Cerebellar cortex (tissue), 1 donor: ENCODE results near the gene AP1G2.
A peak's percentile ranks its signal among the peaks of the same experiment; 100 is the strongest.
"Not testable (repeated sequence)": the region's sequence is repeated elsewhere in the genome, so short reads cannot be mapped to it uniquely, and the experiment has no call there.

ENCODE experiments used
- DNase-seq: peaks from one replicate; pipeline ENCODE4 v3.0.0-alpha.2; 2015; ENCODE audit warnings: low spot score

Gene AP1G2

DNA sequence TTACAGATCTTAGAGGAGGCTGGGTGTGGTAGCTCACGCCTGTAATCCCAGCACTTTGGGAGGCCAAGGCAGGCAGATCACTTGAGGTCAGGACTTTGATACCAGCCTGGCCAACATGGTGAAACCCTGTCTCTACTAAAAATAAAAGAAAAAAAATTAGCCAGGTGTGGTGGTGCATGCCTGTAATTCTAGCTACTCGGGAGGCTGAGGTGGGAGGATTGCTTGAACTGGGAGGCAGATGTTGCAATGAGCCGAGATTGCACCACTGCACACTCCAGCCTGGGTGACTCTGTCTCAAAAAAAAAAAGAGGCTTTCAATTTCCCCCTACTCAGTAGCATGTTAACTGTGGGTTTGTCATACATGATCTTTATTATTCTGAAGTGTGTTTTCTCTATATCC lies 26.6 kb upstream of the AP1G2 start:
- not testable (repeated sequence) for DNase-seq

DNA sequence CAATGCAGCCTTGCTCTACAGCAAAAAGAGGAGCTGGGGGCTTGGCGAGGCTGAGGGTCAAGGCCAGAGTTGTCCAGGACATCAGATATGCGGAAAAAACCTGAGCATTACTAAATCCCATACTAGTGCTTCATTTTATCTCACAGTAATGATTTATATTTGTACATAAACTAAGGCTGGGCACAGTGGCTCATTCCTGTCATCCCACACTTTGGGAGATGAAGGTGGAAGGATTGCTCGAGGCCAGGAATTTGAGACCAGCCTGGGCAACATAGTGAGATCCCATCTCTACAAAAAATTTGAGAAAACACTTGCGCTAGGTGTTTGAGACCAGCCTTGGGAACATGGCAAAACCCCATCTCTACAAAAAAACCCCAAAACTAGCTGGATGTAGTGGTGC lies 22.6 kb upstream of the AP1G2 start:
- DNase-seq: no peak

DNA sequence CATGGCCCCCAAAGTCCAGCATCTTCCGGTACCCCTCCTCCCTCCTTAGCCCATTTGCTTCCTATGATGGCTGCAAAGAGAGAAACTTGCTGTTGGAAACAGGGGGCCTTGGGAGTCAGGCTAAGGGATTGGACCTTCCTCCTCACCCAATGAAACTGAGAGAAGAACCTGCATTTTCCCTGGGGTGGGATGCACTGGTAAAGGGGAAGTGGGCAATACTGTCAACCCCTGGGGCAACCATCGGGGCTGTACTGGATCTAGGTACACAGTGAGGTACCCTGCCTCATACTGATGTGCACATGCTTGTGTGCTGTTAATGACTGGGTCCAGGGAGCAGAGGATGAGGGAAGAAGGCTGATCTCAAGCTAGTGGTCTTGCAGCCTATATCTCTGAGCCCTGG lies 22.0 kb upstream of the AP1G2 start:
- no peak for DNase-seq

DNA sequence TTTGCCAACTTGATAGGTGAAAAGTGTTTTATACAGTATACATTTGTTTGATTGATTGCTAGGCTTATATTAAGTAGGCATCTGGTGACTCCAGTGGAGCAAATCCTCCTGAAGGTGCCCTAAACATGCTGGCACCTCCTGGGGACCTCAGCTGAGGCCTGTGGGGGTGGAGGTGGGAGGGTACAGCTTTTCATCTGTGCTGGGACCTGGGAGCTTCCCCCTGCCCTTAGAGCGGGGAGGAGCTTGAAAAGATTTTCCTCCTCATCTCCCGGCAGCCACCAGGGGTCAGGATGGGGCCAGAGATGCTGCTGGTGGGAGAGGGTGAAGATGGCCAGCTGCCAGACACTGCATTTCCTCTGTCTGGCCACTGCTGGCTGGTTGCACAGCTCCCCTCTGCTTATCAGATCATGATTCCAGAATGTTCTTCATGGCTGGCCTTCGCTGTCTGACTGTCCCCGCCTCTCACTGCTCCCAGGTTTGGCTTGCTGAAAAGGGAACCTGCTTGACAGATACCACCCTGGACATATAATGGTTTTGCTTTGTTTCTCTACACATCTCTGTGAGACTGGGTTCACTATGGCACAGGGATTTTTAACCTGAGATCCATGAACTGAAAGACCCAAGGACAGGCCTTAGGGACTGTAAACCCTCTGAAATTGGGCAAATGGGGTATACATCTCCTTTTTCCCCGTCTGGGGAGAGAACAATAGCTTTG lies 21.4 kb upstream of the AP1G2 start:
- DNase-seq: peak; percentile 83

DNA sequence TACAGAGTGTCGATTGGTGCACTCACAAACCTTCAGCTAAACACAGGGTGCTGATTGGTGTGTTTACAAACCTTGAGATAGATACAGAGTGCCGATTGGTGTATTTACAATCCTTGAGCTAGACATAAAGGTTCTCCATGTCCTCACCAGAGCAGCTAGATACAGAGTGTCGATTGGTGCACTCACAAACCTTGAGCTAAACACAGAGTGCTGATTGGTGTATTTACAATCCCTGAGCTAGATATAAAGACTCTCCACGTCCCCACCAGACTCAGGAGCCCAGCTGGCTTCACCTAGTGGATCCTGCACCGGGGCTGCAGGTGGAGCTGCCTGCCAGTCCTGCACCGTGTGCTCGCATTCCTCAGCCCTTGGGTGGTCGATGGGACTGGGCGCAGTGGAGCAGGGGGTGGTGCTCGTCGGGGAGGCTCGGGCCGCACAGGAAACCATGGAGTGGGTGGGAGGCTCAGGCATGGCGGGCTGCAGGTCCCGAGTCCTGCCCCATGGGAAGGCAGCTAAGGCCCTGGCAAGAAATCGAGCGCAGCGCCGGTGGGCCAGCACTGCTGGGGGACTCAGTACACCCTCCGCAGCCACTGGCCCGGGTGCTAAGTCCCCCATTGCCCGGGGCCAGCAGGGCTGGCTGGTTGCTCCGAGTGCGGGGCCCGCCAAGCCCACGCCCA lies 17.1 kb upstream of the AP1G2 start:
- DNase-seq: not testable (repeated sequence)

DNA sequence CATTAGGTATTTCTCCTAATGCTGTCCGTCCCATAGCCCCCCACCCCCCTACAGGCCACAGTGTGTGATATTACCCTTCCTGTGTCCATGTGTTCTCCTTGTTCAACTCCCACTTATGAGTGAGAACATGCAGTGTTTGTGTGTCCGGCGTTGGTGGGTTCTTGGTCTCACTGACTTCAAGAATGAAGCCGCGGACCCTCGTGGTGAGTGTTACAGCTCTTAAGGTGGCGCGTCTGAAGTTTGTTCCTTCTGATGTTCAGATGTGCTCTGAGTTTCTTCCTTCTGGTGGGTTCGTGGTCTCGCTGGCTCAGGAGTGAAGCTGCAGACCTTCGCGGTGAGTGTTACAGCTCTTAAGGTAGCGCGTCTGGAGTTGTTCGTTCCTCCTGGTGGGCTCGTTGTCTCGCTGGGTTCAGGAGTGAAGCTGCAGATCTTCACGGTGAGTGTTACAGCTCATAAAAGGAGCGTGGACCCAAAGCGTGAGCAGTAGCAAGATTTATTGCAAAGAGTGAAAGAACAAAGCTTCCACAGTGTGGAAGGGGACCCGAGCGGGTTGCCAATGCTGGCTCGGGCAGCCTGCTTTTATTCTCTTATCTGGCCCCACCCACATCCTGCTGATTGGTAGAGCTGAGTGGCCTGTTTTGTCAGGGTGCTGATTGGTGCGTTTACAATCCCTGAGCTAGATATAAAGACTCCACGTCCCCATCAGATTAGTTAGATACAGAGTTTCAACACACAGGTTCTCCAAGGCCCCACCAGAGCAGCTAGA lies 16.4 kb upstream of the AP1G2 start:
- not testable (repeated sequence) for DNase-seq

DNA sequence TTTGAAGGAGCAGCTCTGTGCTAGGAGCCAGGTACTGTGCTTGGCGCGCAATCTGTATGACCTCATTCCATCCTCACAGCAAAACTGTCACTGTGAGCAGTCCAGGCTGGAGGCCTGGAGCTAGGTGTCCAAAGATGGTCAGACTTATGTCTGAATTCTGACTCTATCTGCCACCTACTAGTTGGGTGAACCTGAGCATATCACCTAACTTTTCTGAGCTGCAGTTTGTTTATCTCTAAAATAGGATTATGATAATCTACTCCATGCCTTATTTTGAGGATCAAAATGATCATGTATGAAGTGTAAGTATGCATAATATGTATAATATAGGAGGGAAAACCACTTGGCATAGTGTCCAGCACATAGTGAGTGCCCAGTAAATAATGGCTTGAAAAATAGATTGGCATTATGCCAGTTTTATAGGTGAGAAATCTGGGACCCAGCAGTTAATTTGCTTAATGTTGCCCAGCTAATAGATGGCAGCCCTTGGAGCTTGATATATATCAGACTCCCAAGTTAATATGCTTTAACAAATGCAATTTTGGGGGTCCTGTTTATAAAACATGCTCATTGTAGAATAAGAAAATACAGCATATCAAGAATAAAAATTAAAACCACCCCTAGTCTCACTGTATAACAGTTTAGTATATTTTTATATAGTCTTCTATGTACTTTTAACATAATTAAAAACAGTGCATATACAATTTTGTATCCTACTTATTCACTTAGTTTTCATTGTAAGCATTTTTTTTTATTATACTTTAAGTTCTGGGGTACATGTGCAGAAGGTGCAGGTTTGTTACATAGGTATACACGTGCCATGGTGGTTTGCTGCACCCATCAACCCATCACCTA lies 15.5 kb upstream of the AP1G2 start:
- DNase-seq: peak; percentile 76

DNA sequence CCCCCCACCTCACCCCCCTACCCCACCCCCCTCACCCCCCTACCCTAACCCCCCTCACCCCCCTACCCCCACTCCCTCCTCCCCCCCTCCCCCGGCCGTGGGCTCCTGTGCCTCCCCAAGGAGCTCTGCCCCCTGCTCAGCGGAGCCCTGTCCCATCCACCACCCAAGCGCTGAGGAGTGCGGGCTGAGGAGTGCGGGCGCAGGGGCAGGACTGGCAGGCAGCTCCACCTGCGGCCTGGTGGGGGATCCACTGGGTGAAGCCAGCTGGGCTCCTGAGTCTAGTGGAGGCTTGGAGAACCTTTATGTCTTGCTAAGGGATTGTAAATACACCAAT lies 13.3 kb upstream of the AP1G2 start:
- no peak for DNase-seq

DNA sequence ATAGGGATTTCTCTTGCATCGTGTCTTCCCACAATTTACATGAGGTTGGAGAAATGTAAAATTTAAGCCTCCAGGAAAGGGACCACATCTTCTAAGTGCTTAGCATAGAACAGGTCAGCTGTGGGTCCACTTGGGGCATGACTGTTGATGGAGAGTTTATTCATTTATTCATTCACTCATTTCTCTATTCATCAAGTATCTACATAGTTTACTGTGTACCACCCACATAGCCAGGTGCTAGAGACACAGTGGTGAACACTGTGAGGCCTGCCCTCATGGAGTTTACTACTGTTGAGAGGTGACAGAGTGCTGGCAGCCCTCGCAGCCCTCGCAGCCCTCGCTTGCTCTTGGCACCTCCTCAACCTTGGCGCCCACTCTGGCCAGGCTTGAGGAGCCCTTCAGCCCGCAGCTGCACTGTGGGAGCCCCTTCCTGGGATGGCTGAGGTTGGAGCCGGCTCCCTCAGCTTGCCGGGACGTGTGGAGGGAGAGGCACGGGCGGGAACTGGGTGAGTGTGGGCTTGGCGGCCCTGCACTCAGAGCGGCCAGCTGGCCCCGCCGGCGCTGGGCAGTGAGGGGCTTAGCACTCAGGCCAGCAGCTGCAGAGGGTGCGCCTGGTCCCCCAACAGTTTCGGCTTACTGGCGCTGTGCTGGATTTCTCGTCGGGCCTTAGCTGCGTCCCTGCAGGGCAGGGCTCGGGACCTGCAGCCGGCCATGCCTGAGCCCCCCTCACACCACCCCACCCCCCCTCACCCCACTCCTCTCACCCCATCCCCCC lies 12.7 kb upstream of the AP1G2 start:
- no peak for DNase-seq

DNA sequence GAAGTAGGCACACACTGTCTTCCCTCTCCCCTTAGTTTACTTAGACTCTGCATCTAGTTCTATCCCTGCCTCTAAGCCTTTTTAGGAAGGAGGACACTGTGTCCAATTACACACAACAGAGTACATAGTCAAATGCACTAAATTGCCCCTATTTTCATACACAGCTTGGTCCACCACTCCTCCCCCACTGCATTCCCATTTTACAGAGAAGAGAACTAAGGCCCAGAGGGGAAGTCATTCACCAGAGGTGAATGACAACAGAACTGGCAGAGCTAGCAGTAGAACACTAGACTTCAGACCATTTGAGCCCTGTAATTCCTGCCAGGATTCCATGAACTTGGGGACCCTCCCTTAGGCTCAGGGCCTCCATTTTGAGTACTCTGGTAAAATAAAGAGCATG lies 12.1 kb upstream of the AP1G2 start:
- DNase-seq: no peak

DNA sequence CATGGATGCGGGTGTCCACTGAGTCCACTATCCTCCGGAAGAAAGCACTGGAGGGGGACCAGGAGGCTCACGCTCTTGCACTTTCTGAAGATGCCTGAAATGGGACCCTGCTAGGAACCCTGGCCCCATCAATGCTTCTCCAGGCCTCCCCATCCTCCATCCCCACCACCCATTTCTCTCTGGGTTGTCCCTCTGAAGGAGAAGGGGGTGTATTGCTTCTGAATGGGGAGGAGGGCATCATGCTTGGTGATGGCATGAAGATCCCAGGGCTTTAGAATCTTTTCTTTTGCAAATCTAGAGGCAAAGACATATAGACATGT lies 11.7 kb upstream of the AP1G2 start:
- DNase-seq: no peak

DNA sequence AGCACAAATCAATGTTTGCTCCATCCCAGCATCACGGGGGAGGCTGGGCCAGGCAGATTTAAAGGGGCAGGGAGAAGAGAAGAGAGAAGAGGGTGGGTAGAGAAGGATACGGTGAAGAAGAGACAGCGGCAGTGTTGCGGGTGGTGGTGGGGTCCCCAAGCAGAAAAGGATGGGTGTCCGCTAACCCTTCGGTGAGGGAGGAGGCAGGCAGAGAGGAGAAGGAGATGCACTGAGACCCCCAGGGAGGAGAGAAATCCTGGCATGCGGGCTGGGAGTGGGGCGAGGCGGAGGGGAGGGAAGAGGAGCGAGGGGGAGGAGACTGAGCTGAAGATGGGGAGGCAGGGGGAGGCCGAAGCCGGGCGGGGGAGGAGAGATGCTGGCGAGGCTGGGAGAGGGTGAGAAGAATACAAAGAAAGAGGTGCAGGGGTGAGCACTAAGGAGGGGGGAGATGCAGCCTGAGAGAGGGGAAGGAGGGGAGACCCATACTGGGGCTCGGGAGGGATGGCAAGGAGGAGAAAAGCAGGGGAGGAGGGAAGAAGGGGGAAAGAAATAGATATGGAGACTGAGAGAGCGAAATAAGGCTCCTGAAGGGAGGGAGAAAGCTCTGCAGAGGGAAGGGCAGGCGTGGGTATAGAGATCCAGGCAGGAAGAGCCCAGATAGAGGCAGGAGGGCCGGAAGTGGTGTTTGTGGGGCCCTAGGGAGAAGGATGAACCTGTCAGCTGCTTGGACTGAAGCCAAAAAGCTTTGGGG lies 11.1 kb upstream of the AP1G2 start, which contains the start of gene JPH4:
TSS of gene JPH4 (minus strand) at position 231 of the 751 bp plus-strand sequence. CDS start 1,337 bp downstream, outside the sequence.
- DNase-seq: peak; percentile 90

DNA sequence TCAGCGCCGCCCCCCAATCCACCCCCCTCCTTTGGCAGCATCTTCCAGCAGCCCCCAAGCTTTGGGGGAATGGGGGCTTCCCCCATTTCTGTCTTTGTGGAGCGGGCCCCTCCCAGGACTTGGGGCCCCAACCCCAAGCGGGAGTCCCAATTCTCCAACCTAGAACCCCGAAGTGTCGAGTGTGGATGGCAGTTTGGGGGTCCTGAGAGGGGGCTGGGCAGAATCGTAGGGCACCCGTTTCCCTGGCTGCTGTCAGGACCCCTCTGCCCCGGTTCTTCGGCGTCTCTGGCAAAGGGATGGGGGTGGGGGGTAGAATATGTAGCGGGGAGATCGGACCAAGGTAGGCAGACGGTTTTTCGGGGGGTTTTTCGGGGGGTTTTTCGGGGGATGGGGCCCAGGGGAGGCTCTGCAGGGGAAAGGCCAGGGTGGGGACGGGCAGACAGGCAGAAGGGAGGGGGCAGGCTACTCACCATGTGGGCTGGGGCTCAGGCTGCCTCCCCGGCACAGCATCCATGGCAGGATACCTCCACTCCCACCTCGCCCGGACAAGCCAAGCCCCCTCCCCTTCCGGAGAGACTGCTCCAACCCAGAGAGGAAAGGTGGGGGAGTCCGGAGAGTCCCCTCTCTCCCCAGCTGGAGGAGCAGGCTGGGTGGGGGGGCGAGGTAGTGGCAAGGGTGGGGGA lies 10.3 kb upstream of the AP1G2 start:
- no peak for DNase-seq

DNA sequence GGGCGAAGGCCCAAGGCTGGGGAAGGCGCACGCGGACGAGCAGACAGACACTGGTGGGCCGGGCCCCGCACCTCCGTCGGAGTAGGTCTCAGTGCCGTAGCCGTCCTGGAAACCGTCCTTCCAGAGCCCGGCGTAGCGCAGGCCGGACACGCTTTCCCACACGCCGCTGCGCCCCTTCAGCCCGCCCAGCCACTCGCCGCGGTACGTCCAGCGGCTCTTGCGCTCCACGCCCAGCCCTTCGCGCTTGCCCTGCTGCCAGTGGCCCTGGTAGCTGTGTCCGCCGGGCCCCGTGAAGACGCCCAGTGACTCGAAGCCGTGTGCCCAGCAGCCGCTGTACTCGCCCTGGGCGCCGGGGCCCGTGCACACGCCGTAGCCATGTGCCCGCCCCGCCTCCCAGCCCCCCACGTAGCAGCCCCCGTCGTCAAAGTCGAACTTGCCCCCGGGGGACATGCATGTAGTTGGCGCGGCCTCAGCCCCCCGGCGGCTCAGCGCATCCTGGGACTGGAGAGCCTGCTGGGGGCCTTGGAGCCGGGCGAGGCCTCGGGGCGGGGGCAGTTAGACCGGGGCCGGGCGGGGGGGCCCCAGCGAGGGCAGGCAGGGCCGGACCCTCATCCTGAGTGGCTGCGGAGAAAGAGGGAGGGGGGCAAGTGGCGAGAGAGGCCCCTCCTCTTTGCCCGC lies 9.6 kb upstream of the AP1G2 start:
- DNase-seq: peak; percentile 50

DNA sequence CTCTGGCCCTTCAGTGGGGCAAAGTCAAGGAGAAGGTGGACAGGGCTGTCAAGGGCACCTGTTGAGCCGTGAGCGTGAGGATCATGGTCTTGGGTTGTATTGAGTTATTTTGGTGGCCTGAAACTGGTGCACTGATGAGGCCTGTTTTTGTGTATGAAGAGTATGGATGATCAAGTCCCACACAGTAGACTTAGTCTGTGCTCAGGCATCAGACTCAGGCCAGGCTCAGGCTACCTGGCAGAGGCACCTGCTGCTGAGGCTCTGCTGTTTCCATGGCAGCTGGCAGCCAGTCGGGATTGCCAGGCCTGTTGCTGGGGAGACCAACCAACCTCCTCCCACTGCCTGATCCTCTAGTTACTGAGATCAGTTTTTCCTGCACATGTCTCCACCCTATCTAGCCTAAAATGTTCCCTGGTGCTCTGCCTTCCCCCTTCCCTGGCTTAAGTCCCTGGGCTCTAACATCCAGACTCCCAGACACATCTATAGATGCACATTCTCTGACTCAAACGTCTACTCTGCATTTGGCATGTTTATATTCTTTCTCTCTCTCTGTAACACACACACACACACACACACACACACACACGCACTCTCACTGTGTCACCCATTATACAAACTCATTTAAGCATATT lies 5.9 kb upstream of the AP1G2 start:
- DNase-seq: peak; percentile 80

DNA sequence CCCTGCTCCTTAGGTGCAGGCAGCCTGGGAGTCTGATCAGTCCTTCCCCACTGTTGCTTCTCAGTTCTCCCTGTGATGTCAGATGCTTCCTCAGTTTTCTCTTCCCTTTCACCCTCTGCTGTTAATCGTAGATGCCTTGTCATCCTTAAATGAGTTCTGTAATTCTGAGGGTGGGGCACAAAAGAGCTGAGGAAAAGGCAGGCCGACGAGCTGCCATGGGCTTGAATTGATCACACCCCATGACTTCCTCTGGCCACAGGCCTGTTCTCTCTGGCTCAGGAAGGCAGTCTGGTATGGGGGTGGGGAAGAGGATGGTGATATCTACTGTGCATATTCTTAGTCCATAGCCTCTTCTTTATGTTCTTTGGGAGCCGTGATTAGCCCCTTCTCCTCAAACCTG lies 5.2 kb upstream of the AP1G2 start:
- no peak for DNase-seq

DNA sequence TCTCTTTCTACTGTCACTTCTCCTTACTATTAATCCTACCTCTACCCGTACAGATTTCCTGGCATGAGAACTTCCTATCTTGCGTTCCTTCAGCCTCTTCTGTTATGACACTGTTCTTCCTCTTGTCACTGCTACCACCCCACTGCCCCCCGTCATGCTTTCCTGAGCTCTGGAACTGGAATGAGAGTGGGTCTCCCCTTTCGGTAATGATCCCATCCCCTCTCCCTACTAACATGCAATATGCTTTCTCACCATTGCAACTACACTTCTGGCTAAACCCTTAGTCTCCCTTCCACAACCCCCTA lies 4.9 kb upstream of the AP1G2 start:
- no peak for DNase-seq

DNA sequence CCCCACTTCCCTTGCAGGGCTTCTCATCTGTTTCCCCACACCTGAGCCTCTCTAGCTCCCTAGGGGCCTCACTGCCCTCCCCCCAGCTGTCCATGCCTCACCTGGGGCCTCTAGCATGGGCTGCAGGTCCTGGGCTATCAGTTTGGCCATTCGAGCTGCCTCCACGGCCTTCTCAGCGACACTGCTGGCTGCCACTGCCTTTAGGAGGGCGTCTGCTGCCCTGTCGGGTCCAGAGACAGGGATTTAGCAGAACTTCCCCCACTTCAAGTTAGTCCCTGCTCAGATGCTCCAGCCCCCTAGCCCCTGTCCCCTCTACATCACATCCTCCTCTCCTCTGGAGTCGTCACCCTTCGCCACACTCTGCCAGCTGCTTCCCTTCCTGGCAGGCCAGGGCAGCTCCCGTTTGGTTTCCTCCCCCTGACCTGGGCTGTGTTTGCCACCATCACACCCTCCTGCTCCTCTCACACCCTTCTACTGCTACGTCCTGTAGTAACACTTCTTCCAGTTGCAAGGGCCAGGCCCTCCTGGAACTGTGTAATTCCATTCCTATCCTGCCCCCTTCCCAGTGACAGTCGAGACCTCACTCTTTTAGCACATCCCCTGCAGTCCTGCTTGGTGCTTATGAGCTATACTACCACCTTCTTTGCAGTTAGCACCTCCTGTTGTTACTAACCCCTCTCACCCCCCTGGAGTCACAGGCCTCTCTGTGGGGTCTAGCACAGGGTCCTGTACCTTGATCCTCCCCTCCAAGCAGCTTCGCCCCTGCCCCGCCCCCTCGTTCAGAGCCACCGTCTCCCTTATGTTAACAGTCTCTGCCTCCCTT lies 4.3 kb upstream of the AP1G2 start:
- no peak for DNase-seq
